Skeletal muscle tissue (tissue), 4 donors: ENCODE results near the gene CRACR2A. TPM values are rescaled to one million over a fixed set of nuclear protein-coding genes. Genes with fewer than 3 reads are reported as not detected.

Experiments
- H3K27ac ChIP-seq: one replicate; pipeline ENCODE4 v1.7.0; 2013; ENCODE audit warnings: mild to moderate bottlenecking, low read depth, low read length, inconsistent platforms
- H3K27me3 ChIP-seq, 3 donors: one replicate each; pipeline ENCODE4 v1.7.0; 2013; ENCODE audit warnings: low read length in 3 of 3; ENCODE audit not compliant: control insufficient read depth in 3 of 3, insufficient read depth in 3 of 3
- H3K36me3 ChIP-seq, 3 donors: one replicate each; pipeline ENCODE4 v1.7.0; 2013; ENCODE audit warnings: low read length in 3 of 3; ENCODE audit not compliant: control insufficient read depth in 3 of 3, insufficient read depth in 3 of 3
- H3K4me1 ChIP-seq, 3 donors: one replicate each; pipeline ENCODE4 v1.7.0; 2013; ENCODE audit warnings: low read length in 3 of 3, mild to moderate bottlenecking in 3 of 3; ENCODE audit not compliant: control insufficient read depth in 3 of 3, insufficient read depth in 3 of 3
- H3K4me3 ChIP-seq, 3 donors: one replicate each; pipeline ENCODE4 v1.7.0; 2013; ENCODE audit warnings: low read length in 3 of 3
- H3K9ac ChIP-seq, 3 donors: one replicate each; pipeline ENCODE4 v1.7.0; 2013; ENCODE audit warnings: low read length in 3 of 3, mild to moderate bottlenecking in 3 of 3, moderate library complexity in 2 of 3, low read depth in 1 of 3
- H3K9me3 ChIP-seq, 3 donors: one replicate each; pipeline ENCODE4 v1.7.0; 2013; ENCODE audit warnings: low read length in 3 of 3; ENCODE audit not compliant: control insufficient read depth in 3 of 3
- total RNA-seq: library from RNA; depleted of rRNA; stranded (reverse); fragments of >200 nt; gene quantifications from one replicate; pipeline ENCODE4 v1.2.3, GENCODE V29; 2014
- donor health status: Osteomylitis.

CRACR2A gene
- total RNA-seq, 1 donor from 2014 or later: 2.1 TPM

GRCh38 chr12:3601461-3602150, 151.3 kb downstream of the CRACR2A start:
- Histone ChIP-seq H3K4me3 (no peak overlapping the region), H3K27me3 (peaks cover 0 to 5% (median 0%) of the 10 kb centered on the region in 3 donors), H3K27ac (no peak overlapping the region), H3K4me1 (peaks cover 17 to 27% (median 25%) of the 10 kb centered on the region in 3 donors), H3K36me3 (no peaks in the 10 kb centered on the region), H3K9ac (no peak overlapping the region), H3K9me3 (no peaks in the 10 kb centered on the region)

GRCh38 chr12:3600951-3601350, 152.0 kb downstream of the CRACR2A start:
- no peak overlapping the region for H3K9ac ChIP-seq
- peaks cover 0 to 5% (median 0%) of the 10 kb centered on the region in 3 donors for H3K27me3 ChIP-seq
- no peak overlapping the region for H3K4me3 ChIP-seq
- H3K9me3 ChIP-seq: no peaks in the 10 kb centered on the region
- no peaks in the 10 kb centered on the region for H3K36me3 ChIP-seq
- no peak overlapping the region for H3K27ac ChIP-seq
- H3K4me1 ChIP-seq: peaks cover 17 to 27% (median 25%) of the 10 kb centered on the region in 3 donors

GRCh38 chr12:3600039-3600720, 152.7 kb downstream of the CRACR2A start:
- H3K36me3 ChIP-seq: no peaks in the 10 kb centered on the region
- H3K9me3 ChIP-seq: no peaks in the 10 kb centered on the region
- H3K4me3 ChIP-seq: no peak overlapping the region
- peaks cover 17 to 24% (median 22%) of the 10 kb centered on the region in 3 donors for H3K4me1 ChIP-seq
- H3K27me3 ChIP-seq: peaks cover 0 to 7% (median 0%) of the 10 kb centered on the region in 3 donors
- H3K9ac ChIP-seq: no peak overlapping the region
- no peak overlapping the region for H3K27ac ChIP-seq

- Histone ChIP-seq H3K4me1 (peaks cover 9 to 15% (median 14%) of the 10 kb centered on the region in 3 donors), H3K36me3 (no peaks in the 10 kb centered on the region), H3K9ac (no peak overlapping the region), H3K9me3 (no peaks in the 10 kb centered on the region), H3K27ac (no peak overlapping the region), H3K27me3 (peaks cover 0 to 10% (median 0%) of the 10 kb centered on the region in 3 donors), H3K4me3 (no peak overlapping the region)
These were observed 153.7 kb downstream of the CRACR2A start for GRCh38 chr12:3598896-3599860.

GRCh38 chr12:3597526-3598210, 155.2 kb downstream of the CRACR2A start:
- H3K36me3 ChIP-seq: no peaks in the 10 kb centered on the region
- peaks cover 0 to 19% (median 5%) of the 10 kb centered on the region in 3 donors for H3K27me3 ChIP-seq
- no peak overlapping the region for H3K9ac ChIP-seq
- no peak overlapping the region for H3K4me3 ChIP-seq
- no peaks in the 10 kb centered on the region for H3K9me3 ChIP-seq
- H3K4me1 ChIP-seq: peaks cover 9 to 15% (median 14%) of the 10 kb centered on the region in 3 donors
- no peak overlapping the region for H3K27ac ChIP-seq

GRCh38 chr12:3596703-3597415, 156.1 kb downstream of the CRACR2A start:
- Histone ChIP-seq H3K4me3 (no peak overlapping the region), H3K9me3 (no peaks in the 10 kb centered on the region), H3K27ac (no peak overlapping the region), H3K36me3 (no peaks in the 10 kb centered on the region), H3K9ac (no peak overlapping the region), H3K4me1 (peaks cover 9 to 15% (median 14%) of the 10 kb centered on the region in 3 donors), H3K27me3 (peaks cover 0 to 20% (median 5%) of the 10 kb centered on the region in 3 donors)

GRCh38 chr12:3595721-3596120, 157.2 kb downstream of the CRACR2A start:
- Histone ChIP-seq H3K27me3 (peaks cover 0 to 16% (median 5%) of the 10 kb centered on the region in 3 donors), H3K27ac (no peak overlapping the region), H3K9me3 (no peaks in the 10 kb centered on the region), H3K36me3 (no peaks in the 10 kb centered on the region), H3K4me1 (peaks cover 9 to 13% (median 13%) of the 10 kb centered on the region in 3 donors), H3K4me3 (no peak overlapping the region), H3K9ac (no peak overlapping the region)

- H3K4me3 ChIP-seq: no peak overlapping the region
- H3K4me1 ChIP-seq: peaks cover 5% of the 10 kb centered on the region in 3 donors
- peaks cover 0 to 15% (median 5%) of the 10 kb centered on the region in 3 donors for H3K27me3 ChIP-seq
- no peaks in the 10 kb centered on the region for H3K36me3 ChIP-seq
- H3K9me3 ChIP-seq: no peaks in the 10 kb centered on the region
- H3K9ac ChIP-seq: no peak overlapping the region
- H3K27ac ChIP-seq: no peak overlapping the region
These were observed 157.9 kb downstream of the CRACR2A start for GRCh38 chr12:3594966-3595365.
